GM12892 (cell line): ENCODE results near the gene SPC24.

ENCODE experiments used
- POLR2A ChIP-seq: IDR thresholded peaks from 2 replicates; pipeline ENCODE4 v1.6.1; 2011; ENCODE audit warnings: low read depth, low read length, control low read depth
- POLR2AphosphoS5 ChIP-seq: IDR thresholded peaks from 2 replicates; pipeline ENCODE4 v1.6.1; 2011; ENCODE audit warnings: low read depth, low read length, control low read depth
- TAF1 ChIP-seq: IDR thresholded peaks from 2 replicates; pipeline ENCODE4 v1.6.1; 2011; ENCODE audit warnings: low read depth, mild to moderate bottlenecking, control low read depth, low read length, borderline replicate concordance

GRCh38 chr19:11204076-11204602 is 48.6 kb upstream of the SPC24 start:
- TF ChIP-seq POLR2AphosphoS5 (no peak), TAF1 (no peak), POLR2A (no peak)
